Ovary (tissue), 3 donors: ENCODE data around the gene PLXNA4.

Experiments
- CTCF ChIP-seq, 3 donors: fragments of 450-650 bp in 2 of 3; fragments of 200-600 bp in 1 of 3; IDR thresholded peaks; one replicate each; pipeline versions ENCODE4 v1.5.1 to v1.8.0; 2016 to 2022; ENCODE audit warnings: antibody characterized with exemption in 3 of 3, mild to moderate bottlenecking in 1 of 3
- POLR2A ChIP-seq: fragments of 450-650 bp; IDR thresholded peaks from one replicate; pipeline ENCODE4 v1.6.1; 2017; ENCODE audit warnings: antibody characterized with exemption, mild to moderate bottlenecking, moderate library complexity
- donor health status: DM: no; HTN: no; CAD: no.

DNA sequence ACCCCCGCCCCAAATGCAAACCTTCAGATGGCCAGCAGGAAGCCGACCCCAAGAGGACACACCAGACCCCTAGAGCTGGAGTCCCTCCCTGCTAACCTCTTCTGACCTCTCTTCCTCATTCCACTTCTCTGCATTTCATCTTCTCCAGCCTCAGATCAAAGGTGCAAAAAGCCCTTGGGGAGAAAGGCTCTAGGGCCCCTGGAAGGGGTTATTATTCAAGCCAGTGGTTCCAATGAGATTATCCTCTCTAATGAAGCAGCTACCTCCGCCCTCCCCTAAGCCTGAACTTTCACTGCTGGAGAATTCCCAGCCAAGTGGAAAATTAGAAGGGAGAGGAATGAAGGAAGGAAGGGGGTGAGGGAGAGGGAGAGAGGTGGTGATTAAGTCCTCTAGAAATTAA is 343.9 kb downstream of the PLXNA4 start:
- no peak for TF ChIP-seq CTCF (IDR thresholded peaks at IDR 0.05)
- no peak for TF ChIP-seq POLR2A
